HL-60/S4 treated with retinoic acid at 250 ng/mL for 4 days and 3 days (cell line): ENCODE data around the gene BBX.

Experiments used
- in situ Hi-C: fragments of 300-500 bp; cut with MboI; formaldehyde crosslinking; loops from 2 replicates; pipeline ENCODE4 v1.7.0; 2022; ENCODE audit warnings: low sequenced_read_pairs

BBX gene

GRCh38 chr3:107644631-107645030 lies 121.9 kb downstream of the BBX start:
- in situ Hi-C loops: no loop called here

- in situ Hi-C loops: no loop called here
Observed at GRCh38 chr3:107650788-107651187, 128.0 kb downstream of the BBX start.

- in situ Hi-C loops: no loop called here
Observed at GRCh38 chr3:107651782-107652181, 129.0 kb downstream of the BBX start.

GRCh38 chr3:107654218-107654617 lies 131.5 kb downstream of the BBX start:
- in situ Hi-C loops: no loop called here

GRCh38 chr3:107657971-107658370 lies 135.2 kb downstream of the BBX start:
- in situ Hi-C loops: no loop called here

DNA sequence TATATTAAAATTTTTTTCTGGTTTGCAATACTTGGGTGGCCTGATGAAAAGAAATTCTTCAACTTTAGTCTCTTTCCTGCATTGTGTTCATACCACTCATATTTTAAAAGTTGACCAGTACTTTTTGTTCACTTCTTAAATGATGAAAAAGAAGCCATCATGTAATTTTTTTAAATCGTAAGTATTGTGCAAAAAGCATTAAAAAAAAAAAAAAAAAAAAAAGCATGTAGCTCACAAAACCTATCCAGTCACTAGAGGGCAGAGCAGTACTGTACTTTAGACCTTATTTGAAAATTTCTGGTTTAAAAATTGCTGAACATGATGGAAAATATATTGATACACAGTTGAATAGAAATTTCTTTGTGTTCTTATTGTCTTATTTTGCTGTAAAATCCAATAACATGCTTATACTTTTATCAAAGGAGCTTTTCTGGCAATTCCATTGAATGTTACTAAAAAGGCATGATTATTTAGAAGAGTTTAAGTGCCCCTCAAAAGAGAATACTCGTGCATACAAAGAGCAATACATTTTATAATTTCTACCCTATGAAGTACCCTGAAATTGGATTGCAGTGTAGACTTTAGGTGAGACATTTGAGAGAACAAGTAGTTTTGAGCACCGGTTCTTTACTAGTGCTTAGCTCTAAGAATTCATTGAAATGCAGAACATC lies 137.7 kb downstream of the BBX start:
- in situ Hi-C loops: no loop called here

- in situ Hi-C loops: no loop called here
Observed at GRCh38 chr3:107661447-107662123, 138.8 kb downstream of the BBX start.

DNA sequence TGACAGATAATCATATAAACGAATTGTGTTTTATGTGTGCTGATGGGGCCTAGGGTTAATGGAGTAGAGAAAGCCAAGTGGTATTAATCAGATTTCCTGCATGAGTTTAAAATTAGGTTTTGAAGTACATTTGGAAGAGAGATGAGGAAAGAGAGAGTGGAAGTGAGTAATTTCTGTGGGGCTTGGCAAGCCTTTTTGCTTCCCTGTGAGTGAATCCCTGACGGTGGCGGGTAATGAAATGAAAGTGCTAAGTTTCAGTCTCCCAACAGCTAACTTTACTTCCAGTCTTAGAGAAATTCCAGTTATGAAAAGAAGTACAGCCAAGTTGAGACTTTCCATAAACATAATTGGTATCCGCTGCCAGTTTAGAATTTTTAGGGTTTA lies 139.4 kb downstream of the BBX start:
- in situ Hi-C loops: no loop called here

- in situ Hi-C loops: no loop called here
Observed at GRCh38 chr3:107662586-107662985, 139.8 kb downstream of the BBX start.

DNA sequence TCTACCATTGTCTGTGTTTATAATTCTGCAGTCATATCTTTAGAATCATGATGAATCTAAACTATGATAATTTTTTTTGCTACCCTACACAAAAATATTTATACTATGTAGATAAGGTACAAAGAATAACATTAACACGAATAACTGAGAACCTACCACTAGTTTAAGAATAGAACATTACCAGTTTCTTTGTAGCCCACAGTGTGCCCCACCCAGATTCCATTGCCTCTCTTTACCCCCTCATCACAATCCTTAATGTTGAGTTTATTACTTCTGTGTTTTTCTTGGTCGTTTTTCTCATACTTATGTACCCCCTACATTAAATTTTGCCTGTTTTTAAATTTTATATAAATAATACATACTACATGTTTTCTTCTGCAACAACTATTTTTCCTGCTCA lies 140.5 kb downstream of the BBX start:
- in situ Hi-C loops: no loop called here

- in situ Hi-C loops: no loop called here
Observed at GRCh38 chr3:107664614-107665013, 141.9 kb downstream of the BBX start.

GRCh38 chr3:107665351-107665750 lies 142.6 kb downstream of the BBX start:
- in situ Hi-C loops: no loop called here

- in situ Hi-C loops: no loop called here
Observed at GRCh38 chr3:107666853-107667252, 144.1 kb downstream of the BBX start.

GRCh38 chr3:107668416-107668815 lies 145.7 kb downstream of the BBX start:
- in situ Hi-C loops: no loop called here

DNA sequence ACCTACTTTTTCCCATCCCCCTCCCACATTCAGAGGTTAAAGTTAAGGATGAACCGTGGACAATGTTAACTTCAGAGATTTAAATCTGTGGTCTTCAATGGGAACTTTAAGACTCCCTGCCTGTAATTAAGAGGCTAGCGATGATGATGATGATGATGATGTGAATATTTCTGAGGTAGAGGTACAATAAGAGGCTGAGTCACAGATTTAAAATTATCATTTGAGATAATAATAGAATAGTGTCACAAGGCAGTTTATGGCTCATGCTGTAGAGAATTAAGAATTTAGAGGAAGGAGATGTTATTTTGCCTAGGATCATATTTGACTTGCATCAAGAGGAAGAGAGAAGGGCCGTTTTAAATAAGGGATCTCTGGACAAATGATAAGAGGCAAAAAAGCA lies 146.2 kb downstream of the BBX start:
- in situ Hi-C loops: no loop called here

- in situ Hi-C loops: no loop called here
Observed at GRCh38 chr3:107669669-107670068, 146.9 kb downstream of the BBX start.

DNA sequence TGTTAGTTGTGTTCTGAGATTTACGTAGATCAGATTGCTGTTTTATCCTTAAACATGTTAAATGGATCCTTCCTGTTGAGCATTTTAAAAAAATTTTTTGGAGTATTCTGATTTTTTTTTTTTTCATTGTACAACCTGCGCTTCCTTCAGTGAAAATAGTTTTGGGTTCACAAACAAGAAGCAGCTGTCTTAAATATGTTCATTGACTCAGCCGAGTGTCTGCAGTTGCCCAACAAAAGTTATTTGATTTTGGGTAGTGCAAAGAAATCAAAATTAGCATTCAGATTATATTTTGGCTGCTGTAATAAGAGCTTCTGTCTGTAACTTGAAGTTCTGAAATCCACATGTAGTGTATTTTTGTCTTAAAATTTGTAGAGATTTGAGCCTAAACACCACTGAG lies 148.2 kb downstream of the BBX start:
- in situ Hi-C loops: no loop called here

GRCh38 chr3:107674371-107674770 lies 151.6 kb downstream of the BBX start:
- in situ Hi-C loops: no loop called here

- in situ Hi-C loops: no loop called here
Observed at GRCh38 chr3:107675233-107675900, 152.6 kb downstream of the BBX start.

GRCh38 chr3:107676469-107677309 lies 153.9 kb downstream of the BBX start:
- in situ Hi-C loops: no loop called here

DNA sequence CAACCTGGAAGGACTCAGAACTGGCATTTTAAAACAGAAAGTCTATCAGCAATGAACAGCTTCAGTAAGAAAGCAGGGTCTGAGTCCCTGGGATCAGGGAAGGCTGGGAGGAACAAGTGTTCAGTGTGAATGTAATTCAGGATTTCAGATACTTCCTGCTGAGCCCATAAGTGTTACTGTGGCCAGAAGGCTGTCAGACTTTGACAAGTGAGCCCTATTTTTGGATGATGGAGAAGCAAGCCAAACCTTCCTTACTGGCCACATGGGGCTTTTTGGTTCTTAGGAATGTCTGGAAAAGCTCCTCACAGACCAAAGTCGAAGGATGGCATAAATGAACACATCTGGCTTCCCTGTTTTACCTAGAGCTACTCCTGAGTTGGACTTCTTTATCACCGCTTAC lies 157.2 kb downstream of the BBX start:
- in situ Hi-C loops: no loop called here
